DLD1 (cell line): Measurements from ENCODE around the gene CD5L.

Source experiments
- in situ Hi-C: cut with HindIII; loops from 2 replicates; pipeline ENCODE4 v1.10.0; 2017; ENCODE audit warnings: low sequenced_read_pairs

CD5L gene

GRCh38 chr1:157841708-157842107 is at the start of gene CD5L:
Gene CD5L, minus strand, starts transcription at chr1:157841808. Its CDS starts 107 bp downstream, at chr1:157841701.
- in situ Hi-C loops: no loop called here

DNA sequence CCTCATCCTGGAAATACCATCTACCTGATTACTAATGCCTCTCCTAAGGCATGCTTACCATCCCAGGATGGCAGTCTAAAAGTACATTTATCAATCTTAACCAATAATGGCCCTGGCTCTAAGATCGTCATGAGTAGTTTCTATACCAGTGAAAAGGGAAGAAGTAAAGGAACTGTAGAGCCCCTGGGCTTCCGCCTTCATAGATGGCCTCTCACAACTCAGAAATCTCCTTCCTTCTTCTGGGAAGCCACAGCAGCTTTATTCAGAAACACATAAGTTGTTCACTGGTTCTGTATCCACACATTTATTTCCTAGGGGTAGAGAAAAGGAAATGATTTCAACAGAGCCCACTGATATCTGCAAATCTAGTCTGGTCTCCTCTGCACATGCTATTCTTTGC is 41.0 kb upstream of the CD5L start:
- in situ Hi-C loops: no loop called here

DNA sequence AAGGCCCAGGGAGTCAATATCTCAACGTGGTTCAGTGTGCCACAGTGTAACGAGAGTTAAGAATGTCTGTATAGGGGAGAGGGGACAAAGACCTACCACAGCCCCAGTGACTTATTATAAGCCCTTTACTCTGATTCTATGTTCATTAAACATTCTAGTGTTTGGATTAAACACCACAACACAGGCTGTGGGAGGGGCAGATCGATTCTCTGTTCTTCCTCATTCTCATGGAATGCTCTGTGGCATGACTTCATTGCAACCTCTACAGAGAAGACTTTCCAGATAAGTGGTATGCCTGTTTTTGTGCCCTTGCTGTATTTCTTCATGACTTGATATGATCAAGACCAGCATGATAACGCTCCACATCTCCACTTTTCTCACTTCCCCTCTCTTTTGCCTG is 39.0 kb upstream of the CD5L start:
- in situ Hi-C loops: no loop called here

DNA sequence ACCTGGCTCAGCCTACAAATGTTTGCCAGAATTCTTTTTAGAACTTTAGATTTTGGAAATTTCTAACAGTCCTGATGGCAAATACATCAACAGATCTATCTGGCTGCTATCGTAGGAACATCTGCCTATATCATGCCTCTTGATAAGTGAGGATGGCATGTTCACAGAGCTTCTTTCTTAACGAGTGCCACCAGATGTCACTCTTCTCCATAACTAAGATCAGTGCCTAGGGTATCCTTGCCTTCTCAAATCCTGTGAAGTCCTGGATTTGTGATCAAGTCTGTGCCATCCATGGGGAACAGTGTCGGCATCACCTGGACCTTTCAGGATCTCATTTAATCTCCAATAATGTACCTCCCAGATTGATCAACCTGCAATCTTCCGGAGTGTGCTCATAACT is 36.5 kb upstream of the CD5L start:
- in situ Hi-C loops: no loop called here

GRCh38 chr1:157870490-157870889 is 28.9 kb upstream of the CD5L start:
- in situ Hi-C loops: no loop called here

GRCh38 chr1:157868654-157869053 is 27.0 kb upstream of the CD5L start:
- in situ Hi-C loops: no loop called here

- in situ Hi-C loops: no loop called here
Observed at GRCh38 chr1:157862114-157863070, 20.8 kb upstream of the CD5L start.

DNA sequence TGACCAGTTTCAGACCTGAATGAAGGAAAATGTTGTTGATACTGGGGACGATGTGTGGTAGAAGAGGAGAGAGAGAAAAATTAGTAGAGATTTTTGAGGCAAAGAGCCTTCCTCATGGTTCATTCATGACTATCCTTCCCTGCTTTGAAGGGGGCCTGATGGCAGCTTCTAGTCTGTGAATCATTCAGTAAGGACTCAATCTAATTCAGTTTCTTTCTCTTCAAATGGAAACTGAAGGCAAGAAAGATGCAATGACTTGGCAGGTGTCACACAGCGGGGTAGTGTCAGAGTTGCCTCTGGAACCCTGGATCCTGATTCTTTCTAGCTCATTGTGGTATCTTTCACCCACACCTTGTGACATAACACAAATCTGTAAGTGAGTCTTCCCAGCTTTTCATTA is 14.9 kb upstream of the CD5L start:
- in situ Hi-C loops: no loop called here

DNA sequence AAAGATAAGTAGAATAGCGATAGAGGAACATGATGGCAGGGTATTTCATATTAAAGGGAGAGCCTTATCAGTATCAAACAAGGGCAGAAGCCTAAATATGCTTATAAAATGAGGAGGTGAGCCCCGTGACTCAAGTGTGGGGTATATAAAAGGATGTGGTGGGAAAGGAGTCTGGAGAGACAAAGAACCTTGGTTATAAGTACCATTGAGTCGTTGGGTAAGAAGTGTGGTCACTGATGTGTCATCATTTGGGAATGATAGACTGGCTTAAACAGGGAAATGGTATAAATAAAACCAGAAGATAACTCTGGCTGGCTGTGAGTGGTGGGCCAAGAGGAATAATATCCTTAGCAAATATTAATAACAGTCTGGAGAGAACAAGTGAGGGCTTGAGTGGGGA is 10.9 kb upstream of the CD5L start:
- in situ Hi-C loops: no loop called here

- in situ Hi-C loops: no loop called here
Observed at GRCh38 chr1:157849229-157849875, 7.7 kb upstream of the CD5L start.

DNA sequence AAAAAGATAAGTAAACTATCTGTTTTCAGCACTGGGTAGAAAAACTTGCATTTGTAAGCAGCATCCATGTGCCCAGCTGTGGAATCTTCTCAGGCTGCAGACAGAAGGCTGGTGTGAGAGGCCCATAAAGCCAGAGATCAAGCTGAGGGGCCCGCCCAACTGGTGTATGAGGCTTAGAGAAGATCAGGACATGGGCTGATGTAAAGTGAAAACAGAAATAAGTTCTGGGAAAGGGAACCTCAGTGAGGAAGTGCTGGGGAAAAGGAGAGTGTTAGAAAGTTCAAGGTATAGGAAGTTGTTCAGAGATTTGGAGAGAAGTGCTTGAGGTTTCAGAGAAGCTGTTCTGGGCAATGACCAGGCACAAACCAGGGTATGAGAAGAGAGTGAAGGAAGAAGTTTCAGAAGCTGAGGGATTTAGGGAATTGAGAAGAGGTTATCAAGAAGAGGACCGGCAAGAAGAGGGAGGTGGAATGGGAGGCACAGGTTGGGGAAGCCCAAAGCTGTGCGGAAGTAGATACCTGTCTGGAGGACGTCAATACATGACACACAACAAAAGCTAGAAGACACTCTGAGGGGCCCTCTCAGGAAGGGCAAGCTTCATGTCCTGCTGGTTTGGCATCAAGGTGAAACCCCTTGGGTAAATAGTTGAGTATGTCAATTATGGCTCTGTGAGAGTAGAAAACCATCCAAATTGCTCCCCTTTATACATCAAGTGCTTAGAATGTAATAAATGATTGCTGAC is 2.7 kb upstream of the CD5L start:
- in situ Hi-C loops: no loop called here

DNA sequence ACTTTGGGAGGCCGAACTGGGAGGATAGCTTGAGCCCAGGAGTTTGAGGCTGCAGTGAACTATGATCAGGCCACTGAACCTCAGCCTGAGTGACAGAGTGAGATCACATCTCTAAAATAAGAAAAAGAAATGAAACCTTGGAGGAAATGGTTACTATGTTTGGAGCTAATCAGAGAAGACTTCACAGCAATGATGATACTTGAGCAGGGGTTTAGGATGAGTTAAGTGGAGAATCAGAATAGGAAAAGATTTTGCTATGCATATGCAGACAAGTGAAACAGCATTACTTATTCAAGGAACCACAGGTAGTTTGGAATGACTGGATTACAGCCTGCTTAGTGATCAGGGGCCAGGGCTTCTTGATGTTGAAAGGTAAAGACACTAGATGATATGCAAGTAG is 1.3 kb upstream of the CD5L start:
- in situ Hi-C loops: no loop called here

GRCh38 chr1:157838966-157839365 is 2.6 kb downstream of the CD5L start:
- in situ Hi-C loops: no loop called here

DNA sequence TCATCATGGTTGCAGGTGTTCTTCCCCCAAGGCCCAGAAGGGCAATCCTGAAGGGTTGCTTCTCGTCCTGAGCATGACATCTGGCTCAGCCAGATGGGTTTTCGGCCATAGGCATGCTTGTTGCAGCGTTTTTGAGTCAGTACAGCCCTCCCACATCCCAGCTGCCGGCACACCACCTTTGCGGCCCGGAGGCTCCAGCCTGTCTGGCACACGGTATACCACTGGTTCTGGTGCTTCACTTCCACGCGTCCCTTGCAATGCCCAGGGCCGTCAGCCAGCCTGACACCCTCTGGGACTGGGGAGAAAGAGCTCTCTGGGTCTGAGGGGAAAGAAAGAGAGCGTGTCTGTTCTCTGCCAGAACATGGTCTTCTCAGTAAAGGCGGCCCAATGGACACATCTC is 7.2 kb downstream of the CD5L start:
- in situ Hi-C loops: no loop called here

GRCh38 chr1:157833145-157833544 is 8.5 kb downstream of the CD5L start:
- in situ Hi-C loops: no loop called here

- in situ Hi-C loops: no loop called here
Observed at GRCh38 chr1:157831968-157832626, 9.5 kb downstream of the CD5L start.

- in situ Hi-C loops: no loop called here
Observed at GRCh38 chr1:157830887-157831286, 10.7 kb downstream of the CD5L start.

GRCh38 chr1:157829711-157830110 is 11.9 kb downstream of the CD5L start:
- in situ Hi-C loops: no loop called here

DNA sequence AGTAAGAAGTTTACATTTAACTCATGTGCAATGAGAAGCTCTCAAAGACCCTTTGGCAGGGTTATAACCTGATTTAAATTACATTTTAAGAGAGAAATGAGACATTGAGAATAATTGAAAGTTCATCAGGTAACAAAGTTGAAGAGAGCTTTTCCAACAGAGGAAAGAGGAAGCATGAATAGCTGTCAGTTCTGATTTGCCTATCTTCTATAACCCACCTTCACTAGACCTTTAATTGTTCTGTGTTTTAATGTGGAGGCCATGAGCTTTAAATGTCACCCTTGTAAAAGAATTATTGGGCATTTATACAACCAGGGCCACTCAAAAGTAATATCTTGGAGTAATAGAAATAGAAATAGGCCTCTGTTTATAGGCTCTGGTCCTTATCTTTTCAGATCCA is 12.4 kb downstream of the CD5L start:
- in situ Hi-C loops: no loop called here

GRCh38 chr1:157820299-157820698 is 21.3 kb downstream of the CD5L start:
- in situ Hi-C loops: no loop called here

- in situ Hi-C loops: no loop called here
Observed at GRCh38 chr1:157819896-157820295, 21.7 kb downstream of the CD5L start, which contains the start of gene FCRL1. Gene FCRL1, minus strand, starts transcription at chr1:157820120. Its CDS starts 83 bp downstream, at chr1:157820037.
